ENCODE data around the gene DYNC1LI1.

DNA sequence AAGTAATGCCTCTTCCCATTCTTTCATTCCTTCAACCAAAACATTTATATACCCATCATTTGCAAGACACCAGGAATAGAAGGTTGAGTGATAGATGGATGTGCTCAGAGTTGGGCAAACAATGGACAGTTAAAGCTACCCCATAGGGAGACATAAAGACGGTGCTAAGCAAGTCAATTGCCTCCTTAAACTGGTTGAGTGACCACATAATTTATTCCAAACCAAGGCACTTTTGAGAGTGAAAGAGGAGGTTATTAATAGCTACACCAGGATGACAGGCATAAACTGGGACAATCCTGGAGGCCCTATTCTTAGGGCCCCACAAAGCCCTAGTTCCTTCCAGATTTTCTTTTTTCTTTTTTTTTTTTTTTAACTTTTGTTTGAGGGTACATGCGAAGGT, 21.4 kb upstream of the DYNC1LI1 start:
- TF ChIP-seq FOXM1 (IDR thresholded peaks at IDR 0.05; ENCODE audit: borderline replicate concordance, low read depth) (no peak), ZBTB7A (IDR thresholded peaks at IDR 0.05; ENCODE audit: low read depth) (no peak)
